Stimulated activated CD4-positive, alpha-beta T cell treated with anti-CD3 and anti-CD28 coated beads, TNF-alpha, amount 100 ng/mL, for 1 hour (primary cell): ENCODE measurements around the gene TBCD.

ENCODE experiments used
- DNase-seq, 3 donors: peaks; one replicate each; pipeline ENCODE4 v3.0.0-alpha.2; 2020; ENCODE audit warnings: low read depth in 3 of 3, low spot score in 1 of 3

The TBCD gene

DNA sequence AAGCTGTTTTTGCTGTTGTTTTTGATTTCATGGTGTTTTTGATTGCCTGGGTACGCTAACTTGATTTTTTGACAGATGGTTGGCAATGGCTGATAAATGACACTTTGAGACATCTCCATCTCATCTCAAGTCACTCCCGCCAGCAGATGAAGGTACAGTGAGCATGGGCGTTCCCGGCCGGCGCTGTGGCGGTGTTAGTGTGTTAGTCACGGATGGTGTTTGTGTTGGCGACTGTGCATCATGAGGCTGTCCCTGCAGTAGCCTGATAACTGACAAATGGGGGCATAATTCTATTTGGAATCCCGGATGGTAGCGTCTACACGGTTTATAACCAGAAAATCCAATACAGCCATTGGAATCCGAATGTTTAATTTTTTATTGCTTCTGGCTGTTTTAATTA is 169.6 kb downstream of the TBCD start:
- no peak for DNase-seq

DNA sequence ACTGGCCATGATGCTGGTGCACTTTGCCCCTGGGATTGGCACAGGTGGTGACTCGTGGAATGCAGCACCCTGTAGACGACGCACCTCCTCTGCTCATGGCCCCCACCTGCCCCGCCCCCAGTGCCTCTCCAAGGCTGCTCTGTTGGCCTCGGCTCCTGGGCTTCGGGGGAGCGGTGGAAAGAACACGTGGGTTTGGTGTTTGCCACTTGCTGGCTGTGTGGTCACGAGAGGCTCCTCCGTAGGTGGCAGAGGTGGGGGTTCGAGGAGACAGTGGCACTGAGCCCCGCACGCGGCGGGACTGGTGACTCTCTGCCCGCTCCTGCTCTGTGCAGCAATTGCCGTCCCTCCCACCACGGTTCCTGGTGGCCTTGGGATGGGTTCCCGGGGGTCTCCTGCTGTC is 170.8 kb downstream of the TBCD start:
- DNase-seq, result no peak

DNA sequence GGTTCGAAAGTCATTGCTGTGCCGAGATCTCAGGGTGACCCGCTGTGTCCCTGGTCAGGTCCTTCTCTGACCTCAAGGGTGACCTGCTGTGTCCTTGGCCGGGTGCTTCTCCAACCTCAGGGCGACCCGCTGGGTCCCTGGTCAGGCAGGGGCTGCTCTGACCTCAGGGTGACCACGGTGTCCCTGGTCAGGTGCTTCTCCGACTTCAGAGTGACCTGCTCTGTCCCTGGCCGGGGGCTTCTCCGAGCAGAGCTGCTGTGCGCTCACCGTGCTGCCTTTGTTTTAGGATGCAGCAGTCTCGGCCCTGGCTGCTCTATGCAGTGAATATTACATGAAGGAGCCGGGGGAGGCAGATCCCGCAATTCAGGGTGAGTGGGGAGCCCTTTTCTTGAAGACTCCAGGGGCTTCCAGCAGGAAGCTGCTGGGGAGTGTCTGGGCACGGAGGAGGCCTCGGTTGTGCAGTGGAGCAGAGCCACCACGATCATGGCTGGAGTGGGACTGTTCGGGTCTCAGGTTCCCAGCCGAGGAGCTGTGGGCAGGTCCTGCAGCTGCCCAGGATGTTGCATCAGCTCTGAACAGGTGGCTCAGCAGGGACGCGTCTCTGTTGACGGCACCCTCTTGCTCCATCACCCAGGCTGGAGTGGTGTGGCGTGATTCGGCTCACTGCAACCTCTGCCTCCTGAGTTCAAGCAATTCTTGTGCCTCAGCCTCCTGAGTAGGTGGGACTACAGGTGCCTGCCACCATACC is 171.7 kb downstream of the TBCD start:
- no peak for DNase-seq

DNA sequence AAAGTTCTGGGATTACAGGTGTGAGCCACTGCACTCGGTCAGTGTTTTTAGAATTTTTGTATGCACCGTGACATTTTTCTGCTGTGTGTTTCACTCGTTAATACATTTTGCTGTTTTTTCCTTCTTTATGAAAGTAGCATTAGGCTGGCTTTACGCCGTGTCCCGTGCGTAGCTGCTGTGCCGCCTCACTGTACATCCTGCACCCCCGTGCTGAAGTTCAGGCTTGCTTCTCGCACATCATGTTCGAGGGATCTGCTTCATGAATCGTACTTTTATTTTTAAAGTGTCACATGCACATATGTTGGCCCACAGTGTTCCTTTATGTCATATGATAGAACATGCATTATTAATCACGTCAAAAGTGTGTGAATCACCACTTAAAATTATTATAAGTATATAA is 172.3 kb downstream of the TBCD start:
- no peak for DNase-seq

DNA sequence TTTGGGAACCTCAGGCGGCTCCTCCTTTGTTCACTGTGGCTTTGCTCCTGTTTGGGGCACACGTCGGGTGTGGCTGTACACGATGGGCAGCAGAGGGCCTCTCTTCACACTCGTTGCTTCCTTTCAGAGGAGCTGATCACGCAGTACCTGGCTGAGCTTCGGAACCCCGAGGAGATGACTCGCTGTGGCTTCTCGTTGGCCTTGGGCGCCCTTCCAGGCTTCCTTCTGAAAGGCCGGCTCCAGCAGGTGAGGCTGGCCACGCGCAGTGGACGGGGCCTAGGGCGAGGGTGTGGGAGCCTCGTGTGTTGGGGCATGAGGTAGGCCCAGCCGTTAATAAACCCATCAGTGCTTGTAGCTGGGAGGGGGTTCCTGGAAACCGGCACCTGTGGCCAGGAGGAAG is 172.9 kb downstream of the TBCD start:
- DNase-seq, result no peak

DNA sequence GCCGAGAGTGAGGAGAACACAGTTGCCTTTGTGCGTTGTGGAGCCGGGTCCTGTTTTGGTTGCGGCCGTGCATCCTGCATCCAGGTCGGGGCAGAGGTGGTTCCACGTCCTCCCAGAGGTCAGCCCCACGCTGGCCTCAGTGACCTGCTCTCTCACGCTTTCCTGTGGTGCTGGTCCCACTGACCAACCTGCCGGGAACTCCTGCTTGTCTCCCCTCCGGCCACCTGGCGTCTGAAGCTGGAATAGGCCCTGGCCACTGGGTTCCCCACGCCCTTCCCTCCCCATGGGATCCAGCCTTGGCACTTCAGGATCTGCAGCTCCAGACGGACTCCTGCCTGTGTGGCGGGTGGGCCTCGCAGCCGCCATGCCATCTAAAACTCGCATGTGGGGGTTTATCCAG is 173.5 kb downstream of the TBCD start:
- no peak for DNase-seq

DNA sequence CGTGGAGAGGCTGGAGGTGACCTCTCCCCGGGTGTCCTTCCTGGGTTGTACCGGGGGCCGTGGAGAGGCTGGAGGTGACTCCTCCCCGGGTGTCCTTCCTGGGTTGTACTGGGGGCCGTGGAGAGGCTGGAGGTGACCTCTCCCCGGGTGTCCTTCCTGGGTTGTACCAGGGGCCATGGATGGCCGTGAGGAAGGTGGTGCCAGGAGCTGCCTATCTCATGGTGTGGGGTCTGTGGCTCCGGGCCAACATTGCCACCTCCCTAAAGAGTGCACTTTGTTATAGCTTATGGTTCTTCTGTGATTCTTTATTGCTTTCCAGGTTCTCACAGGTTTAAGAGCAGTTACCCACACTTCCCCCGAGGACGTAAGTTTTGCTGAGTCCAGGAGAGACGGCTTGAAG is 174.2 kb downstream of the TBCD start:
- no peak for DNase-seq

DNA sequence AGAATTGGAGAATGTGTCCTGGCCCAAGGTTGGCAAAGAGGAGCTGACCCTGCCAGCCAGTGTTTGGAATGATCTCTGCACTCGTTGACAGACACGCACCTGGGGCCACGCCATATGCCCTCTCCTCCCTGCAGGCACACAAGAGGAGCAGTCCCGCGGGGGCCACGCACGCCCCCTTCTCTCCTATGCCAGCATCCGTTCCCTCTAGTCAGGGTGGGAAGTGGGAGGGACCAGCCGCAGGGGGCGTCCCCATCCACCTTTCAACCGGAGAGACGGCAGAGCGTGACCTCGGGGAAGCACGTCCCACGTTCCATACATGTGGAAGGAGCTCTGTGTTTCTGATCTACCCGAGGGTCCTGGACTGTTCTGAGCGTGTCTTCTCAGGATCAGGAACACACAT is 174.9 kb downstream of the TBCD start:
- DNase-seq, result no peak

DNA sequence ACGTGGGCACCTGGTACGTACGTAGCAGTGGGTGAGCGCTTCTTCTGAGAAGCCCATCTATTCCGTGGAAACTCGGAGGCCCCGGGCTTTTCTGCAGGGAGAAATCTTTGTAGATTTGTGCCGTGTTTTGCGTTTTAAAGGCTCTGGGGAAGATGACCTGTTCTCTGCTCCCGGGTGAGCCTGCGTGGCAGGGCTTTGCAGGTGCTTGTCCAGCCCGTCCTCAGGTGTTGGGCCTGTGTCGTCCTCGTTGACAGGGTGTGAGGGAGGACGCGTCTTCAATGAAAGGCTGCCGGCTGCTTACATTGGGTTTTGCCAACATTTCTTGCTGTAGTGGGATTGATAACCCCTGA is 175.4 kb downstream of the TBCD start:
- no peak for DNase-seq

DNA sequence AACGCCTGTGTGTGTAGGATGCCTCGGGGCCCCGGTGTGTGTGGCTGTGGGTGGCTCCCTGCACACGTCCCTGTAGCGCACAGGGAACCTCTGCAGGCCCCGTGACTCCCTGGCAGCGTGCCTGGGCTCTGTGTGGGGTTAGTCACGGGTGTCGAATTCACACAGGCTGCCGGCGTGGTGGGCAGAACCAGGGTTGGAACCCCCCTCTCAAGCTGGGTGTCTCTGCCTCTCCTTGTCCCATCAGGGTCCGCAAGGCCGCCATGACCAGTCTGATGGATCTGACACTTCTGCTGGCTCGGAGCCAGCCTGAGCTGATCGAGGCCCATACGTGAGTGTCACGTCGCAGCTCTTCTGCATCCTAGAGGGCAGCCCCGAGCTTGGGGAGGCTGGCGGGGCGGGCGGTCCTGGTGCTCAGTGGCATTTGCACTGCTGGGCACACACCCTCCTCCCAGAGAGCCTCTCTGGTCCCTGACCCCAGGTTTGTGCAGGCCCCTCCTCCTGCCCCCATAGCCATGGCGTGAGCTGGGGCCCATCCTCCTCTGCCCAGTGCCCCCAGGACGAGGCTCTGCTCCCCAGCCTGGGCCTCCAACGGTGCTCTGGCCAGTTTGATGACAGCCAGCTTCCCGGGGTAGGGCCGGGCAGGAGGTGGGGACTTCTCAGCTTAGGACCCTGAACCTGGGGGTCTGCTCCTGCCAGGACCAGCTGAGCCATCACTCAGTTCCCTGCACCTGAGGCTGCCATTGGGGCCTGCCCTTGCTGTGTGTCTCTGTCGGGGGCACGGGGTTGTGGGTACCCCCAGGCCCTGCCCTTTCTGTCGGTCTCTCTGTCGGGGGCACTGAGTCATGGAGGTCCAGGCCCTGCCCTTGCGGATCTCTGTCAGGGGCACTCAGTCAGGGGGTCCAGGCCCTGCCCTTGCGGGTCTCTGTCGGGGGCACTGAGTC is 176.1 kb downstream of the TBCD start:
- DNase-seq, result no peak

DNA sequence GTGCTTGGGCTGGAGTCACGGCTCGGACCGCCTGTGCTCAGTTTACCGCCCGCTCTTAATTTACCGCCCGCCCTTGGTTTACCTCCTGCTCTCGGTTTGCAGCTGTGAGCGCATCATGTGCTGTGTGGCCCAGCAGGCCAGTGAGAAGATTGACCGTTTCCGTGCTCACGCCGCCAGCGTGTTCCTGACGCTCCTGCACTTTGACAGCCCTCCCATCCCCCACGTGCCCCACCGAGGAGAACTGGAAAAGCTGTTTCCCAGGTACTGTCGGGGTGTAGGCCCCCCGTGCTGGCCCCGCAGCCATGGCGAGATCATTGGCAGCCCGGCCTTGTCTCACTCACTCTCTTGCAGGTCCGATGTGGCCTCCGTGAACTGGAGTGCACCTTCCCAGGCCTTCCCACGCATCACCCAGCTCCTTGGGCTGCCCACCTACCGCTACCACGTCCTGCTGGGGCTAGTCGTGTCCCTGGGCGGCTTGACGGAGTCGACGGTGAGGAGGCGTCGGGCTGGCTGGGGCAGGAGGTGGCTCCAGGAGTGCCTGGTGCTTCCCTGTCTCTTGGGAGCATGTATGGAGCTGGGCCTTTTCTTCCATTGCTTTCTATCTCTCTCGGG is 177.3 kb downstream of the TBCD start:
- DNase-seq, result no peak

DNA sequence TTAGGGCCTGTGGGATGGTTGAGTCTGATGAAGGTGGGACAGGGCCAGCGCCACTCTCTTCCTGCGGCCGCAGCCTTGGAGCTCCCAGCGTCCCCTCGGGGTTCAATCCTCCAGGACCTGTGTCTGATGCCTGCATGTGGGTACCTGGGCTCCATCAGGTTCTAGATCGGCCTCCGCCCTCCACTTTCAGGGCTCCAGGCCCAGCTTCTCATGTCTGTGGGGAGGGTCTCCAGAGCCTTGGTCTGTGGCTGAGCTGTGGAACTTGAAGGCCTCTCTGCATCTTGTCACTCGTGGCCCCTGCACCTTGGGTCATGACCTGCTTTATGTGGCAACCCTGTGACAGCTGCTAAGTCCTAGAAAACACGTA is 177.8 kb downstream of the TBCD start:
- DNase-seq, result no peak

DNA sequence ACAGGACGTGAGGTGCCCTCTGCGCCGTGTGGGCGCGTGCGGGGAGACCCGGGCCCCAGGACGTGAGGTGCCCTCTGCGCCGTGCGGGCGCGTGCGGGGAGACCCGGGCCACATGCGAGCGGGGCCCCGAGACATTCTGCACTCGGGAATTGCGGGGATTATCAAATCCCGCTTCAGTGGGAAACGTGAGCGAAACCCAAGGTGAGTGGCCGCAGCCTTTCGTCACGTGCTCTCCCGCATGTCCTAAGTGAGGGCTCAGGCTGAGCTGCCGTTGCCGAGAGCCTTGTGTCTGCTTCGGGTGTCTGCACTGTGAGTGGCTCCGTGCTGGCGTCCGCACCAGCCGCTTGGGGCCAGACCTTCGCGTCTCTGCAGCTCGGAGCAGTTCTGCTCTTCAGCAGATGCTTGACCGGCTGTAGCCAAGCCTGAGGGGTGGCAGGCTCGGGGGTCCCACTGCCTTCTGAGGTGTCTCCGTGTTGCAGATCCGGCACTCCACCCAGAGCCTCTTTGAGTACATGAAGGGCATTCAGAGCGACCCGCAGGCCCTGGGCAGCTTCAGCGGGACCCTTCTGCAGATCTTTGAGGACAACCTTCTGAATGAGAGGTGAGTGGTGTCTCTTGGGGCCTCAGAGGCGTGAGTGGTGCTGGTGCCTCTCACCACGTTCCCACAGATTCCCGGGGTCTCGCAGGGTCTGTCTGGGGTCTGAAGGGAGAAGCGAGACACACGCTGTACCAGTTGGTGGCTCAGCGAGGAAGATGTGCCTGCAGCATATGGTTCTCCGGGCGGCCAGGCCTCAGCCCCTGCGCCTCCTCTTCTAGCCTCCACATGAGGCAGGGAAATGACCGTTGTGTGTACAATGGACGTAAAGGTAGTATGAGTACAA is 178.4 kb downstream of the TBCD start:
- no peak for DNase-seq

DNA sequence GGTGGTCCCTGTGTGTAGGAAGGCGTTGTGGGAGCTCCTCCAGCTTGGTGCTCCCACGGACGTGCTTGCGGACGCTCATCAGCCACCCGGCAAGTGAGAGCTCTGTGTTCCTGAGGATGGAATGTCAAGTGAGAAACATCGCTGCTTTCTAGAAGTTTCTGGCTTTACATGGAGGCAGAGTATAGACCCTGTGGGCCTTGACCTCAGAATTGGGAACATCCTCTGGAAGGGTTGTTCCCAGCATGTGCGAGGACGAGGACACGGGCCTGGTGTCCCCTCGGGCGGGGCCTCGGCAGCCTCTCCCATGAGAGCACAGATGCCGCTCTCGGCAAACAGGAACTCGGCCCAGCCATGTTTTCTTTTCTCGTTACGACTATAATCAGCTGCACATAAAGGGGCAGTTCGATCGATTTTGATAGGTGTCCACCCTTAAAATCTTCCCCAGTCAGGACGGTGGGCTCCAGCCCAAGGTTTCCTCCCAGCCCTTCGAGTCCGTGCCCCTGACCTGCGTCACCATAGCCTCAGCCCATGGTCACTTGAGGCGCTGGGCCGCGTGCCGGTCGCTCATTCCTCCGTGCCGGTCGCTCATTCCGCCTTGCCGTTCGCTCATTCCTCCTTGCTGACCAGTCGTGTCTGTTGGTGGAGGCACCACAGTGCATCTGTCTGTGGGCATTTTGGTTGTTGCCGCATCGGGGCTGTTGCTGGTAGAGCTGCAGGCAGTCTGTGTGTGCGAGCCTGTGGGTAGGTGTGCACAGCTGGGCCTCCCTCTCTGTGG is 179.2 kb downstream of the TBCD start:
- DNase-seq, result no peak

DNA sequence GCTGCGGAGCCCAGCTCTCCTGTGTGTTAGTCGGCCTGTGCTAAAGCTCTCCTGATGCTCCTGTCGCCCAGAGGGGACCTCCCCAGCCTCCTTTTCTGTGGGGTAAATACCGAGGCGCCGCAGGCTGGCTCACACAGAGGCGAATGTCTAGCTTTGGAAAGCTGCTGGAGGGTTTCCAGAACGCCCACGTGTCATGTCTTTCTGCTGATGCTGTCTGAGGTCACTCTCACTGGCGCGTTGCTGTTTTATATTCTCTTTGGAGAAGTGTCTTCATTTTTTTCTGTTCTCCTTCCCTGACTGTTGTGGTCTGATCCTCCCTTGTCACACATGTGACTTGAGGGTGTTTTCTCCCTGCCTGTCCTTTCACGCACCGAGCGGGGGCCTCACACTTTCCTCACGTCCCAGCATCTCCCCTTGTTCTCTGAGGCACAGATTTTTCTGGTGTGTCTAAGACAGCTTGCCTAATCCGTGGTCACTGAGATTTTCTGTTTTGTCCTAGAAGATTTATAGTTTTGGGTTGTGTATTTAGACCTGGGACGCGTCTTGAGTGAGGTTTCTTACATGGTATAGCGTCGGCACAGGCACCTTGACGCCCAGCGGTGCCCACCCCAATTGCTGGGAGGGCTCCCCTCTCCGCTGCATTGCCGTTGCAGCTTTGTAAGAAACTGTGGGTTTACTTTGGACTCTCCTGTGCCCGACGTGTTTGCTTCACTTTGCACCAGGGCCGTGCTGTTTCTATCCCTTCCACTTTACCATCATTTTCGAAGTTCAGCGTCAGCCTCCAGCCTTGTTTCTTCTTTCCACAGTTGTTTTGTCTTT is 180.0 kb downstream of the TBCD start:
- no peak for DNase-seq

DNA sequence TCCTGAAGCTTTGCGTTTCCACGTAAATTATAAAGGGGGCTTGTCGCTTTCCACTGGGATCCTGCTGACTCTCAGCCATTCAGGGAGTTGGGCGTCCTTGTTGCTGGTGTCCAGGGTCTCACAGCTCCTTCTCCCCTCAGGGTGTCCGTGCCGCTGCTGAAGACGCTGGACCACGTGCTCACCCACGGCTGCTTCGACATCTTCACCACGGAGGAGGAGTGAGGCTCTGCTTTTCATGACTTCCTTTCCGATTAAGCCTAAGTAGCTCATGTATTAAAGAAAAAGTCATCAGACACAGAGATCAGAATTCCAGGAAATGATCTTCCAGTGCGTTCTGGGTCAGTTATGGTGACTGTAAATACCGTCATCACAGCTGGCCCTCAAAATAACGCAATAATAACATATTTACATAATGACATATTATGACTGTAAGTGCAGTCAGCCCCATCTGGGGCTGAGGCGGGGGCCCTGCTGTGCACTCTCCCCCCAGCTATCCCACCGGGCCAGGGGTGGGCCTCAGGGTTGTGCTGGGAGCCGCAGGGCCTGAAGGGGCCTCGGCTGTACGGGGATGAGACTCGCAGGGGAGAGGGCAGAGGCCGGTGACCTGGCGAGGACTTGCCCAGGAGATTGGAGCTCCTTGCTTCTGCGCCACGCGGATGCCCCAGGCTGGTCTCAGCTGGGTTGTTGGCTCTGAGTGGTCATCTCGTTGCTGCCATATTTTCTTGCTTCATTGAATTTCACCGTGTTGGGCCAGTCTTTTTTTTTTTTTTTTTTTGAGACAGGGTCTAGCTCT is 180.8 kb downstream of the TBCD start:
- no peak for DNase-seq

DNA sequence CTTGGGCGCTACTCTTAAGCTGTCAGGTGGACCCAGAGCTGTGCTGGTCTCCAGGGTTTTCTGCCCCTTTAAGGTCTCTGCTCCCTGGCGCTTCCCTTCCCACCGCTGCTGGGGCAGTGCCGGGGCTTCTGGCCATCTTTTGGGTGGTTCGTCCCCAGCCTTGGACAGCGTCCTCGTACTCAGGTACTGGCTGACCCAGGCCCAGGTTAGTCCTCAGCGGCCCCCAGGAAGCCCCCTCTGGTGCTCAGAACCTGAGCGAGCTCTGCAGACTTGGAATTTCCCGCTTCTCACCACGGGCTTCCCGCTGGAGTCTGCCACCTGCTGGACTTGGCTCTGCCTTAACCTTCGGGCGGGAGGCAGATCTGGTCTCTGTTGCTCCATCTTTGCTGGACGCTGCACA is 182.0 kb downstream of the TBCD start:
- no peak for DNase-seq

DNA sequence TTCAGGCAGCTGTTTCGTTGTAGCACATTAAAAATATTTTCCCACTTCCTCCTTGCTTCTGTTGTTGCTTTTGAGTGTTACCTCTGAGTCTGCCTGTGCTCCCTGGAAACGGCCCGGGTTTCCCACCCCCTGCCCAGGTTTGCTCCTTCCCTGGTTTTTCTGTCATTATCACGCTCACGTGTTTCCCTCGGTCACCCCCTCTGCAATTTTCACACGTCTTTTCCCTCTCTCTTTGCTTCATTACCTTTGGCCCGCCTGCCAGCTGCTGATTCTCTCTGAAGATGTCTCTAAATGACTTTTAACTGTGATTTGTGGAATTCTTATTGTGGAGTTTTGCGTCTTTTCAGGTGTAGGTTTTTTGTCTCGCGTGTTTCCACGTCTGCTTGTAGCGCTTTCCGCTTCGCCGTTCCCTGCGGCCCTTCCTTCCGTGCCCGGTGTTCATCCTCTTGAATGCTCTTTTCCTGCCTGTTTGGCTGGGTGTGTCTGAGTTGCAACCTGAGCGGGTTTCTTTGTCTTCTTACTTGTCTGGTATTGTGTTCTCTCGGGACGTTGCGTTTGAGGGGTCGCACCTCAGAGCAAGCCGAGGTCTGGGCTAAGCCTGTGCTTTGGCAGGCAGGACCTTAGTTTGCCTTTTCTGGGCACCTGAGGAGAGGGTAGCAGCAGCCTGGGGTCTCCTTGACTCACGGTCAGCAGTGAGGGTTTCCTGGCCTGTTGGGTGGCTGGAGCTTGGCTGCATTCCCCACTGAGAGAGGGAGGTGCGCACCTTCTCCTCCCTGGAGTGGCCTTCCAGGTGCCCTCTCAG is 184.3 kb downstream of the TBCD start:
- DNase-seq, result no peak
